Fibroblast of lung (primary cell): ENCODE measurements around the gene VSIG10L. TPM values are rescaled to one million over a fixed set of nuclear protein-coding genes. Genes with fewer than 3 reads are reported as not detected.

ENCODE experiments used
- DNase-seq, 2 donors: peaks; one replicate each; pipeline versions ENCODE4 v3.0.0 to v3.0.0-alpha.2; 2010; ENCODE audit warnings: low read depth in 2 of 2
- H2AFZ ChIP-seq: 2 replicates; pipeline ENCODE4 v1.5.1; 2012; ENCODE audit warnings: low read length, control low read depth, inconsistent platforms
- H3K27ac ChIP-seq: 2 replicates; pipeline ENCODE4 v1.5.1; 2011; ENCODE audit warnings: low read length, control low read depth; ENCODE audit not compliant: insufficient read depth
- H3K27me3 ChIP-seq: 2 replicates; pipeline ENCODE4 v1.5.1; 2011; ENCODE audit warnings: mild to moderate bottlenecking, low read length; ENCODE audit not compliant: control insufficient read depth, insufficient read depth
- H3K36me3 ChIP-seq: 2 replicates; pipeline ENCODE4 v1.5.1; 2011; ENCODE audit warnings: low read length; ENCODE audit not compliant: control insufficient read depth, insufficient read depth
- H3K4me1 ChIP-seq: 2 replicates; pipeline ENCODE4 v1.5.1; 2011; ENCODE audit warnings: low read length; ENCODE audit not compliant: control insufficient read depth, insufficient read depth; ENCODE audit errors: extremely low read depth
- H3K4me2 ChIP-seq: 2 replicates; pipeline ENCODE4 v1.5.1; 2011; ENCODE audit warnings: low read length, control low read depth; ENCODE audit not compliant: insufficient read depth; ENCODE audit errors: extremely low read depth
- H3K4me3 ChIP-seq, 4 experiments: fragments of 200-600 bp in 1 of 4; sonication (generic) in 1 of 4; replicated peaks in 1 of 4; 2 replicates each; pipeline ENCODE4 v1.5.1; 2011 to 2016; ENCODE audit warnings: low read length in 4 of 4, low read depth in 3 of 4, mild to moderate bottlenecking in 3 of 4, control low read depth in 2 of 4, inconsistent platforms in 1 of 4, mixed read lengths in 1 of 4; ENCODE audit not compliant: insufficient read depth in 1 of 4; ENCODE audit errors: control extremely low read depth in 1 of 4
- H3K79me2 ChIP-seq: 2 replicates; pipeline ENCODE4 v1.5.1; 2012; ENCODE audit warnings: mild to moderate bottlenecking, low read length, inconsistent platforms; ENCODE audit not compliant: control insufficient read depth, insufficient read depth
- H3K9ac ChIP-seq: 2 replicates; pipeline ENCODE4 v1.5.1; 2011; ENCODE audit warnings: mild to moderate bottlenecking, low read length, control low read depth; ENCODE audit not compliant: insufficient read depth
- H3K9me3 ChIP-seq: 2 replicates; pipeline ENCODE4 v1.5.1; 2012; ENCODE audit warnings: low read depth, low read length; ENCODE audit not compliant: control insufficient read depth, insufficient read depth
- H4K20me1 ChIP-seq: 2 replicates; pipeline ENCODE4 v1.5.1; 2011; ENCODE audit warnings: low read length; ENCODE audit not compliant: control insufficient read depth, insufficient read depth; ENCODE audit errors: extremely low read depth
- CTCF ChIP-seq, 2 donors: IDR thresholded peaks in 1 of 2; conservative IDR thresholded peaks in 1 of 2; 1 replicate in 1 of 2; 2 replicates in 1 of 2; pipeline ENCODE4 v1.5.1; 2011 to 2012; ENCODE audit warnings: low read length in 2 of 2, control low read depth in 1 of 2, inconsistent platforms in 1 of 2, low read depth in 1 of 2, mild to moderate bottlenecking in 1 of 2
- EZH2 ChIP-seq: IDR thresholded peaks from 2 replicates; pipeline ENCODE4 v1.5.1; 2012; ENCODE audit warnings: low read length, control low read depth, mild to moderate bottlenecking; ENCODE audit errors: missing control alignments
- polyA plus RNA-seq, 2 donors: library from polyadenylated mRNA; depleted of rRNA in 1 of 2; stranded (reverse) in 1 of 2; unstranded in 1 of 2; fragments of >200 nt; gene quantifications; 2 replicates each; pipeline ENCODE4 v1.2.1, GENCODE V29; 2011 to 2012; ENCODE audit warnings: missing spikeins in 1 of 2
- total RNA-seq: library from RNA; depleted of rRNA; stranded (reverse); fragments of >200 nt; gene quantifications from 2 replicates; pipeline ENCODE4 v1.2.1, GENCODE V29; 2014

The VSIG10L gene
- total and polyA plus RNA-seq, 2 donors (not counting 1 experiment from before 2014, with no cell fraction given): 0.33 to 0.66 TPM

- Histone ChIP-seq H3K9ac (no peak overlapping the region), H3K4me2 (no peak overlapping the region), H3K36me3 (no peaks in the 10 kb centered on the region), H3K4me1 (no peaks in the 10 kb centered on the region), H4K20me1 (no peaks in the 10 kb centered on the region), H3K9me3 (no peaks in the 10 kb centered on the region), H3K27ac (no peak overlapping the region), H3K79me2 (no peaks in the 10 kb centered on the region), H3K27me3 (no peaks in the 10 kb centered on the region), H2AFZ (no peak overlapping the region), H3K4me3 (no peak overlapping the region)
- no peak for DNase-seq
- TF ChIP-seq CTCF (conservative IDR thresholded peaks at IDR 0.05 in 1 of 2, IDR thresholded peaks at IDR 0.05 in 1 of 2; ENCODE audit: low read depth in 1 of 2, low read length in 2 of 2) (no peak), EZH2 (no peak)
These were observed 16.6 kb downstream of the VSIG10L start for GRCh38 chr19:51325161-51325976.

- Histone ChIP-seq H4K20me1 (no peaks in the 10 kb centered on the region), H3K4me2 (no peak overlapping the region), H3K4me3 (no peak overlapping the region), H3K27ac (no peak overlapping the region), H2AFZ (no peak overlapping the region), H3K9me3 (no peaks in the 10 kb centered on the region), H3K9ac (no peak overlapping the region), H3K79me2 (no peaks in the 10 kb centered on the region), H3K27me3 (no peaks in the 10 kb centered on the region), H3K4me1 (no peaks in the 10 kb centered on the region), H3K36me3 (no peaks in the 10 kb centered on the region)
- no peak for DNase-seq
- TF ChIP-seq CTCF (conservative IDR thresholded peaks at IDR 0.05 in 1 of 2, IDR thresholded peaks at IDR 0.05 in 1 of 2; ENCODE audit: low read depth in 1 of 2, low read length in 2 of 2) (no peak), EZH2 (no peak)
These were observed 17.8 kb downstream of the VSIG10L start for GRCh38 chr19:51324167-51324481.

GRCh38 chr19:51323481-51324166 is 18.3 kb downstream of the VSIG10L start:
- no peaks in the 10 kb centered on the region for H3K79me2 ChIP-seq
- H3K9ac ChIP-seq: no peak overlapping the region
- no peak overlapping the region for H3K4me3 ChIP-seq
- no peaks in the 10 kb centered on the region for H3K27me3 ChIP-seq
- TF ChIP-seq CTCF (conservative IDR thresholded peaks at IDR 0.05 in 1 of 2, IDR thresholded peaks at IDR 0.05 in 1 of 2; ENCODE audit: low read depth in 1 of 2, low read length in 2 of 2) (no peak), EZH2 (no peak)
- H4K20me1 ChIP-seq: no peaks in the 10 kb centered on the region
- no peaks in the 10 kb centered on the region for H3K9me3 ChIP-seq
- H3K4me1 ChIP-seq: no peaks in the 10 kb centered on the region
- H3K27ac ChIP-seq: no peak overlapping the region
- no peak overlapping the region for H2AFZ ChIP-seq
- H3K4me2 ChIP-seq: no peak overlapping the region
- no peaks in the 10 kb centered on the region for H3K36me3 ChIP-seq
- DNase-seq: no peak
